Measurements from ENCODE around the gene ARHGEF16.

The ARHGEF16 gene

GRCh38 chr1:3469849-3470649 lies 15.6 kb downstream of the ARHGEF16 start:
- DNase-seq, result no peak

GRCh38 chr1:3470650-3471355 lies 16.3 kb downstream of the ARHGEF16 start:
- DNase-seq, result no peak

- no peak for DNase-seq
Measured at GRCh38 chr1:3471356-3472087, 17.1 kb downstream of the ARHGEF16 start.

DNA sequence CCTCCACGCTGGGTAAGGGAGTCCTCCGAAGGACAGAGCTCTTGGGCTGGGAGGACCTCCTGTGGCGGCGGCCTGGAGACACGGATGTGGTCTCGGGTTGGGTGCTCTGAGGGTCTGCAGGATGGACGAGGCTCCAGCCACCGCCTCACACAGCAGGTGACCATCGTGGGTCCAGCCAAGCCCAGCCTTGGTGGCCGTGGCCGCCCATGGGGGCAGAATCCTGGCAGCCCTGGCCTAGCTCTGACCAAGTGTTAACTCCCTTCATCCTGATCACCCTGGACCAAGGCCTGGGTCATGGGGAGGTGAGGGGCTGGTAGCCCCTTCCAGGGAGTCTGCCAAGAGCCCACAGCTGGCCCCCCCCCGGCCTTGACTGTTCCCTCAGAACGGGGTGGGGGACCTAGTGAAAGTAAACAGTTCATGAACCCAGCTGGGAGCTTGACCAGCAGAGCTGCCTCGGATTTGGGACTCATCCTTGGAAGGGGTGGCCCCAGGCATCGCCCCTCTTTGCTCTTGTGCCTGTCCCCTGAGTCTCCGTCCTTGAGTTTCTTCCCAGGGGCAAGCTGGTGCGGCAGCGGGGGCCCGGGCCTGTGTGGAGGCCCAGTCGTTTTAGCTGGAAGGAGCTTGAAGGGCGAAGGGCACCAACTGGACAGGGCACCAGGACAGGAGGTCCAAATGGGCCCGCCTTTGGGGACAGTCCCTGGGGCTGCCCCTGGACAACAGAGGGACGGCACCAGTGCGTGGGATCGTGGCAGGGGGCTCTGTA lies 17.8 kb downstream of the ARHGEF16 start:
- DNase-seq, result no peak

GRCh38 chr1:3472906-3473305 lies 18.4 kb downstream of the ARHGEF16 start:
- DNase-seq, result no peak

- DNase-seq, result no peak
Measured at GRCh38 chr1:3473381-3473844, 18.9 kb downstream of the ARHGEF16 start.

DNA sequence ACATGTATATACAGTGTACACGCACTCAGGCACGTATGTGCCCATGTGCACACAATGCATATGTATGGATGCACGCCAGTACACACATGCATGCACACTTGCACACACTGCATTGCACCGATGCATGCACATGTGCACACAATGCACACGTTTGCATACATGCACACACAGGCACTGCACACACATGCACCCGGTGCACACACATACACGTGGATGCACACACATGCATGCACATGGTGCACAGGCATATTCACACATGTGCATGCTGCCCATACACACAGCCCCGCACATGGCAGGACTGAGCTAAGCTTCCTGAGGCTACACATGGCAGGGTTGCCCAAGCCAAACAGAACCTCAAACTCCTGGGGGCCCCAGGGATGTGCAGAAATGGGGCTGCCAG lies 19.6 kb downstream of the ARHGEF16 start:
- no peak for DNase-seq

DNA sequence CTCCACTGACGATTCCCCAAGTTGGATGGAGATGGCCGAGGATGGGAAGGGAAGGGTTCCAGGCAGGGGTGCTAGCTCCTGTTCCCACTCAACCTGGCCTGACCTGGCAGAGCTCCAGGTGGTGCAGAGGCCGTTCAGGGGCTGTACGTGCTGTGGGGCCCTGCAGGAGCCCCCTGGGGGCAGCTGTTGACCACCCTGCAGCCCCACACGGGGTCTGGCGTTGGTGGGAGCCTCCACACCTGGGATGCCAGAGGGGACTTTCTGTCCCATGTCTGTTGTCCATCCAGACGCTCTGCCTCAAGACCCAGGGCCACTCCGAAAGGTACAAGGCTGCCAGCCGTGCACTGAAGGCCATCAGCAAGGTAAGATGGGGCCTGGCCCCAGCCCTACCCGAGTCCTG lies 20.0 kb downstream of the ARHGEF16 start:
- no peak for DNase-seq

DNA sequence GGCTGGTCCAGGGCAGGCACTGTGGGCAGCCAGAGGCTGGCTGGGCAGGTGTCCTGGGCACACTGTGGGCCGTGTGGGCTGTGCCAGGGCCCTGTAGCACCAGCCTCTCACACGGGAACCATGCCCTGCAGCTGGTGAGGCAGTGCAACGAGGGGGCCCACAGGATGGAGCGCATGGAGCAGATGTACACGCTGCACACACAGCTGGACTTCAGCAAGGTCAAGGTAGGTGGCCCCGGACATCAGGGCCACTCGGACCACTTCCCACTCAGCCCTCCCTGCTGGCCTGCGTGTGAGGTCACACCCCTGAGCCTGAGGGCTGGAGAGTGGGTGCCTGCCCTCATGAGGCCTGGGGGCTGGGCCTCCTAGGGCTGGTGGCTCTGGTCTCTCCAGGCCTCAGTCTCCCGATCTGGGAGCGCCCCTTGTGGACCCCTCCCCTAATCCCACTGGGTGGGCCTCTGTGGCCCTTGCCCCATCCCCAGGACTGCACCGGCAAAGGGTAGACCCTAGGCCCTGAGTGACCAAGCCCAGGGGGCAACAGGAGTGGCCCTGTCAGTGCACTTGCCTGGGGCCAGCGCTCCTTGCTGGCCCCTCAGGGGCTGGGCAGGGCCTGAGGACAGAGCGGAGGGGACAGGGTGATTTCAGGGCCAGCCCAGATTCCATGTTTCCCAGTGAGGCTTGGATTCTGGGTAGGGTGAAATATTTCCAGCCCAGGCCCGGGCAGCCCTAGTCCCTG lies 21.5 kb downstream of the ARHGEF16 start:
- DNase-seq, result no peak

- DNase-seq, result no peak
Measured at GRCh38 chr1:3476666-3477065, 22.2 kb downstream of the ARHGEF16 start.

DNA sequence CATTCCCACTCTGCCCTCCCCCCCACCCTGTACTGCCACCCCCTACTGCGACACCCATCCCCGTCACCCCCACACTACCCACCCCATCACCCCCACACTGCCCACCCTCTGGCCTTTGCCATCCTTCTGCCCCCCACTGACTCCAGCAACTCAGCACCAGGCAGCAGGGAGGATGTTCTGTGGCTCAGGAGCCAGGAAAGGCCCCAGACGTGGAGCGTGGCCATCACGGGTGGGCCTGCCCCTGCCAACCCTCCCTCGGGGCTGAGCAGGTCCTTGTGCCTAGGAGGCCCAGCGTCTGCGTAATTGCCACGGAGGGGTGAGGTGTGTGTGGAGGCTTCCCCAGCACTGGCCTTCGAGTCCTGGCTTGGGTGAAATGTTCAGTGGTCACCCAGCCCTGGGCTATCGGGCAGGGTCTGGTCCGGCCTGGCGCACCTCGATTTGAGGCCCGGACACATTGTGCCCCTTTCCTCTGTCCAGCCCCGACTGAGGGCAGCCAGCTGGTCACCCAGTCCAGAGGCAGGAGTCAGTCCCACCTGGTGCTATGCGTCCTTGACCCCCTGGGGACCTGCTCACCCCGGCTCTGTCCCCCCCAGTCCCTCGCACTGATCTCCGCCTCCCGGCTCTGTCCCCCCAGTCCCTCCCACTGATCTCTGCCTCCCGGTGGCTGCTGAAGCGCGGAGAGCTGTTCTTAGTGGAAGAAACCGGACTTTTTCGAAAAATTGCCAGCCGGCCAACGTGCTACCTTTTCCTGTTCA lies 23.0 kb downstream of the ARHGEF16 start:
- DNase-seq, result no peak

GRCh38 chr1:3478187-3478586 lies 23.7 kb downstream of the ARHGEF16 start:
- no peak for DNase-seq

DNA sequence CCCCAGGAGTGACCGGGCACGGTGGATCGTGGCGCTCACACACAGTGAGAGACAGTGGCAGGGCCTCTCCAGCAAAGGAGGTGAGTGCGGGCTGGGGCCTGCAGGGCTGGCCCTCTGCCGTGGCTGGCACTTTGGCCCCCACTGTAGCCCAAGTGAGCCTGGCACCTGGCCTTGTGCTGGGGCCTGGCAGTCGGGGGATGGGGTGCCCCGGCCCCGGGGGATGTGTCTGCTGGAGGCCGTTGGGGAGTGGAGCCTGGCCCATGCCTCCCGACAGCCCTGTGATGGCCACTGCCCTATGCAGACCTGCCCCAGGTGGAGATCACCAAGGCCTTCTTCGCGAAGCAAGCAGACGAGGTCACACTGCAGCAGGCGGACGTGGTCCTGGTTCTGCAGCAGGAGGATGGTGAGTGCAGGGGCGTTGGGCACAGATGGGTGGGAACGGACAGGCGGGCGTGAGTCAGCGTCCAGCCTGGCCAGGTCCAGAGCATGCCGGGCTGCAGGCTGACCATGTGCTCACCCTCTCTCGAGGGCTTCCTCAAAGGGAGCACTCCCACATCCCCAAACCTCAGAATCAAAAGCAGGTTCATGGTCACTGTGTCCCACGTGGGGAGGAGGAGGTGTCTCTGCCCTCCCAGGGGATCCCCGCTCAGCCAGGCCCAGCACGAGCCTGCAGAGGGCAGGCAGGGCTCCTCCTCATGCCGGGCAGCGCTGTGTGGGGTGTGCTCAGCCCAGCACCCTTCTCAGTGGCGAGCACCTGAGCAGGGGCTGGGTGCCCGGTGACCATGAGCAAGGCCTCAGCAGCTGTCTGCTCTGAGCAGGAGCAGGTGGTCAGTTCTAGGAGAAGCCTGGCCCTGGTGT lies 25.3 kb downstream of the ARHGEF16 start:
- no peak for DNase-seq

- DNase-seq, result no peak
Measured at GRCh38 chr1:3480369-3480719, 25.9 kb downstream of the ARHGEF16 start.

- no peak for DNase-seq
Measured at GRCh38 chr1:3481046-3481445, 26.6 kb downstream of the ARHGEF16 start.

DNA sequence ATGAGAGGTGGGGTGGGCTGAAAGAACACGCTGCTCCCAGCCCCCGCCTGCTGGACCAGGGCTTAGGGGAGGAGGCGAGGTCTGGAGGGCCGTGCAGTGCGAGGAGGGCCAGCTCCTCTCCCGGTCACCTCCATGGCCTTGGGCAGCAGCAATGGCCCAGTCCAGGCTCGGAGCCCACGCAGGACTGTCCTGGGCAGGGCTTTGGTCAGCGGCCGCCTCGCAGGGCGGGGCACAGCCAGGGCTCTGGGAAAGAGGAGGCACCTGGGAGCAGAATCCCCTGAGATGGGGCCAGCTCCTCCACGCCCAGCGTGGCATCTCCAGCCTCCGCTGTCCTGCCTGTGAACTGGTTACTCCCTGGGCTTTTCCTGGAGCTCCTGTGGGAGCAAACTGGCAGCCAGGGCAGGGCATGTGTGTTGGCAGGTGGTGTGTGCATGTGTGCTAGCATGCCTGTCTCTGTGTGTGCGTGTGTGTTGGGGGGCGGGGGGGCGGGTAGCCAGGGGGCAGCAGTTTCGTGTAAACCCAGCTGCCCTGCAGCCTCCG lies 27.4 kb downstream of the ARHGEF16 start:
- no peak for DNase-seq

- DNase-seq, result no peak
Measured at GRCh38 chr1:3482378-3482849, 27.9 kb downstream of the ARHGEF16 start.

- no peak for DNase-seq
Measured at GRCh38 chr1:3483380-3483779, 28.9 kb downstream of the ARHGEF16 start.

DNA sequence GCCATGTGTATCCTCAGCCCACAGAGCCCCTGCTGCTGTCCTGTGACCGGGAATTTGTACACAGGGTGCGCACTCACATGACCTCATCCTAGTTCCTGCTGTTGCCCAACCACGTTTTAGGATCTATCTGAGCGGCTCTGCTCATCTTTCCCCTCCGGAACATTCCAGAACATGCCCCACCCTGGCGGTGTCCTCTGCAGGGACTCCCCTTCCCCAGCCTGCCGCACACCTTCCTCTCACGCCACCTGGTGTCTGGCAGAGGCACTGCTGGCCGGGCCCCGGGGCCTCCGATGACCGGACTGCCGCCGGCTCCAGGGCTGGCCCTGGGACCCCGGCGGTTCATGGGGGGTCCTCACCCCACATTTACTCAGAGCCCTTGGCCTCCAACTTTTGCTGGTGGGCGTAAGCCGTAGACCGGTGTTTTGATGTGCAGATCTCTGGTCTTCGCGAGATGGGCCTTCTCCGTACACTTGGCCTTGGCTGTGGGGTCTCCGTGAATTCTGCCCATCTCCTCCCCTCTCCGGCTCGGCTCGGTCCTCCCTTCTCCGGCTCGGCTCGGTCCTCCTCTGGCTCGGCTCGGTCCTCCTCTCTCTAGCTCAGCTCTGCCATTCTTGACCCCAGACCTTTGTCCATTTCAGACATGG lies 29.5 kb downstream of the ARHGEF16 start:
- DNase-seq, result peak; percentile 10

DNA sequence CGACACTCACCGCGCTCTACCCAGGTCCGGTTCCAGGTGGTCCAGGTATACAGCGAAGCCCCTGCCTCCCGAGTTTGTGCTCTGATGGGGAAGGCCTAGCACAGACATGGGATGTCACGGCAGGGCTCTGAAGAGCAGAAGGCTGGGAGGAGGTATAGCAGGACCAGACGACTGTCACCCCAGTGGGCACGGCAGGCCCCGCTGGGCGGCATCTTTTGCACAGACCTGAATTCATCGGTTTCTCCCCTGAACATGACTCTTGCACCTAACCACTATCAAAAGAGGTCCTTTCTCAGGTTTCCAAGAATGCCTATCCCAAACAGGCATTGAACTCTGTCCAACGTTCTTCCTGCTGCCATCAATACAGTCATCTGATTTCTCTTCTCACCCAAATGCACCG lies 30.6 kb downstream of the ARHGEF16 start:
- DNase-seq, result no peak
